HG03565 (cell line): ENCODE measurements around the gene CKMT1A.
"Not testable (repeated sequence)": the region's sequence is repeated elsewhere in the genome, so short reads cannot be mapped to it uniquely, and the experiment has no call there.

Experiments used
- ATAC-seq: cut with Tn5 transposase; IDR thresholded peaks from one replicate; pipeline ENCODE4 v1.9.1; 2021; ENCODE audit warnings: mild to moderate bottlenecking, moderate library complexity; ENCODE audit not compliant: unreplicated experiment

CKMT1A gene

DNA sequence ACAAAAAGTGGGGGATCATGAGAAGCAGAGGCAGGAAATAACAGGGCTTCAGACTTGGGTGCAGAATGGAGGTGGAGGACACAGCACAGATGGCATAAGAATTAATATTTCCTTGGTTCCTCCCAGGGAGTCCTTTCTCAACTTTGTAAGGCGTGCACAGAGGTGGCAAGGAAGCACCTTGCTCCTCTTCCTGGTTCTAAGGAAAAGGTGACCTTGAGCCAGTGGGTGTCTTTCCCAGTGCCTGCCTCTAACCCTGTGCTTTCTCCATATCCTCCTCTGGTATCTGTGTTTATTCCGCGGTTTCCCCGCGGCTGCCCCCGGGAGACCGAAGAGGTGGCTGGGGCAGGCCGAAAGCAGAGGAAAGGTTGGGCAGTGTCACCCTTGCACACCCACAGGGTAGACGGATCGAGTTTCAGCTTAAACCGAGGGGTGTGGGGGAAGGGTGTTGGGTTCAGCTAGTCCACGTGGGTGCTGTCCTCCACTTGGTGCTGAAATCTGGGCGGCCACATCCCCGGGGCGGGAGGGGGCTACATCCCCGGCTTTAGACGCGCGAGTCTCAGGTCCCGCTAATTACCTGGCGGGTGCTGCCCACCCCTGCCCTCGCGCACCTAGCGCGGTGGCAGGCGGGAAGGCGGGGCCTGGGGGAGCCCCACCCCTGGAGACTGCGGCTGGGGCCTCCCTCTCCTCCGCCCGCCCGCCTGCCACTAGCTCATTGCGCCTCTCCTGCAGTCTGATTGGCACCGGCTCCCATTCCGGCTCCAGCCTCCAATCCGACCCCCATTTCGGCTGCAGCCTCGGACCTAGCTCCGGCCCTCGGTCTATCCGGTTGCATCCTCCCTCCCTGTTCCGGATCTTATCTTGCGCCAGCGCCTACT is at the start of gene CKMT1A:
CKMT1A (plus strand) TSS at position 712 of the 875 bp plus-strand sequence. CDS start 192 bp downstream, outside the sequence.
- not testable (repeated sequence) for ATAC-seq

DNA sequence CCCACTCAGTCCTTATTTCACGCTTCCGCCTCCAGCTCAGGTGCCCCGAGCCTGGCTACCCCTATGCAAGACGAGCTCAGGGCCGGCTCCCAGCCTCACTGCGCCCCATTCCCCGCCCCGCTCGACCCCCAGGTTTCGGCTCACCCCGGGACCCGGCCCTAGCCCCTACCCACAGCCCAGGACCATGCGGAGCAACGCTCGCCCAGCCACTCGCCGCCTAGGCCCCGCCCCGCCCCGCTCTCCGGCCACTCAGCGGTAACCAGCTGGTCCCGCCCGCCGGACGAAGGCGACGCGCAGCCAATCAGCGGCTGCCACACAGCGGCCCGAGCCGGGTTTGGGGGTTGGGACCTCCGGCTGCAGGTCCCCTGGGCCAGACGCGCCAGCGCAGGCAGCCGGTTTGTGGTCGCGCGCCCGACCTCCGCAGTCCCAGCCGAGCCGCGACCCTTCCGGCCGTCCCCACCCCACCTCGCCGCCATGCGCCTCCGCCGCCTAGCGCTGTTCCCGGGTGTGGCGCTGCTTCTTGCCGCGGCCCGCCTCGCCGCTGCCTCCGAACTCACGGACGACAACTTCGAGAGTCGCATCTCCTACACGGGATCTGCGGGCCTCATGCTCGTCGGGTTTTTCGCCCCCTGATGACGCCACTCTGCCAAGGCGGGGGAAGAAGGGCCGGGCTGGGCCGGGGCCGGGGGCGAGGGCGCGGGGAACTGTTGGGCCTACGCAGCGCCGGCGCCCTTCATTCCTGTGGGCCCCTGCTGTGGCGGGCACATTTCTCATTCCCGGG is 44.8 kb upstream of the CKMT1A start, which contains the start of gene CATSPER2:
CATSPER2 (minus strand) TSS at position 196 of the 781 bp plus-strand sequence. CDS start 783 bp downstream, outside the sequence.
- ATAC-seq = no peak

DNA sequence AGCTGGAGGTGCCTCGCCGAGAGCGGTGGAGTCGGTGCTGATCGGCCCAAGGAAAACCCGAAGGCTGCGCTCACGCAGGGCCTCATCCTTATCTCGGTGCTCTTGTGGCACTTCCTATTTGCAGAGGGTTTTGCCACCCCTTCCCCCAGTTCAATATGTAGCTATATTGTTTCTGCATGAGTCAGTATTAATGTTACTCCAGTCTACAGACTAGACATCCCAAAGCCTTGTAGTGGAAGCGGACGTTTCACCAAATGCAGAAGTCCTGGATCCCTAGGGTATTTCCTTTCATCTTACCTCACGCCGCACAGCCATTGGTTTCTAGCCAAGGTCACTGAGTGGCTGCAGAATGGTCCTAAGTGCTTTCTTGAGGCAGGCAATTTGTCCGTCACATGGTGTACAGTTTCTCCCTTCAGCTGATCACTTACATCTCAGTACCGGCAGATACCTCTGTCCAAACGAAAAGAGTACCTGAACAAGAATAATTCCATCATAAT is 44.2 kb upstream of the CKMT1A start:
- ATAC-seq = not testable (repeated sequence)

DNA sequence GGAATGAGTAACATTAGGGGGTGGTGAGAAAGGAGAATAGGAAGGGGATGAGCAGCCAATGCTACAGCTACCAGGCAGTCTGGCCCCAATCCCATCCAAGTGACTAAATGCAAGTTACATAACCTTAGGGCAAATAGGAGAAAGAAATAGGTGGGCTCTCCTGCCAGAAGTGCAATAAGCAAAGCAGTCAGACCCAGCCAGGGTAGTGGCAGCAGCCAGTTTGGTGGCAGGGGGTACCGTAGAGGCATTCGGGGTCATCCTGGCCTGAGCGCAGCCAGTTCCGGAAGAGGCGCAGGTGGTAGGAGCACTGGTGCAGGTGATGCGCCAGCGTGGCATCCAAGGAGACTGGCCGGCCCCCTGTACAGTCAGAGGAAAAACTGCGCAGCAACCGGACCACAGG is 33.9 kb upstream of the CKMT1A start:
- ATAC-seq = not testable (repeated sequence)

DNA sequence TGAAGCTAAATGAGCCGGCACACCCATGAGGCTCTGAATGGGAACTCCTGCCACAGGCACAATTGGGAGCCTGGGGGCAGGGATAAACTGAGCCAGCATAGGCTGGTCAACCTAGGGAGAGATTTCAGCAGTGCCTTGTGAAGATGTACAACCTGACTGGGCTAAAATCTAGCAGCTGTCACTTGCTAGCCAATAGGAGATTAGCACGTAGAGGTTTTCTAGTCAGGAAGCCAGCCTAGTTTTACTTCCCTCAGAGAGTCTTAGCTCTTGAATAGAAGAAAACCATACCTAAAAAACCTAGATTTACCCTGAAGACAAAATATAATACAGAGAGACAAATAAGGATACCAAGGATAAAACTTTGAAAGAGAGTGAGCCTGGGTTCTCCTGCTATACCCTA is 31.4 kb upstream of the CKMT1A start:
- not testable (repeated sequence) for ATAC-seq

DNA sequence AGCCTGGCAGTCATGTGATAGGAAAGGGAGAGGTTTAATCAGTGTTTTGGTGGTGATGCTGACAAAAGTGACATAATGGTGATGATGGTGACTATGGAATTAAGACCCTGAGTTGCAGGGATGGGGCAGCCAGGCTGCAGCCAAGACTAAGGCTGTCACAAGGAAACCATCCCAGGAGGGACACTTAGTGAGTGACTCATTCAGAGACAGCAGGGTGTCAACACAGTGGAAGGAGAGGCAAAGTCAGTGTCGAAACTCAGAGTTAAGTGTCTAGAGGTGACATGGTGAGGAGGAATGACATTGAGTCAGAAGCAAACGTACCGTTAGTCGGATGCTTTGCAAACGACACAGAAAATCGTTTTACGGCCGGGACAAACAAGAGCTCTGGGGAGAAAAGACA is 30.3 kb upstream of the CKMT1A start:
- not testable (repeated sequence) for ATAC-seq

DNA sequence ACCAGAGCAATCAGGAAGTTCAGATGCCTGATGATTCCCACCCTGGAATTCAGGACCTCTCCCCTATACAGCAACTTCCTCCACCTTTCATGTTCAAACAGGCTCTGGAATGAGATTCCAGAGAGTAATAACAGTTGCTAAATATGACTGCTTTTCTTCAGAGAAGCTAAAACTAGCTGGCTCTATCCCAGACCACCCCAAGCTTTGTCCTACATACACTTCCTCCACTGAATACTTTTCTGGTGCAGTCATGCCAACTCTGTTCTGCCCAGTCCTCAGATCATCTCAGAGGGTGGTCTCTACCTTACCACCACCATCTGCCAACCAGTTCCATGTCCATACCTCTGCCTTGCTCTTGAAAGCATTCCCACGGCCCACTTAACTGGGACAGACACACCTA is 27.5 kb upstream of the CKMT1A start:
- ATAC-seq = not testable (repeated sequence)

DNA sequence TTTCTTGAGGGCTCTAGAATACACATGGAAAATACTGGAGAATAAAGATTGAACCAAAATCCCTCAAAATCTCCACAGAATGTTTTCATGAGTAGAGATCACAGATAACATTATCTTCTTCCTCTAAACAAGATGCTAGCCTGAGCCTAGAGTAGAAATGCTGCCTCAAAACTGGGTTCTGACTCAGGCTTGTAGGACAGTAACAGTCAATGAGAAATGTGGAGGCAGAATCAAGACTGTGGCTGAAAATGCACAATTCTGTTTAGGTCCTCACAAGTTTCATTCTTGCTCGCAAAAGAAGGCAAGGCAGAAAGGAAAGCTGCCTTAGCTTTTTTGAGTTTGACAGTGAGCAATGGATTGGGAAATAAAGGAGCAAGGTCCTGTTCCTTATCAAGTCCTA is 19.5 kb upstream of the CKMT1A start:
- not testable (repeated sequence) for ATAC-seq

DNA sequence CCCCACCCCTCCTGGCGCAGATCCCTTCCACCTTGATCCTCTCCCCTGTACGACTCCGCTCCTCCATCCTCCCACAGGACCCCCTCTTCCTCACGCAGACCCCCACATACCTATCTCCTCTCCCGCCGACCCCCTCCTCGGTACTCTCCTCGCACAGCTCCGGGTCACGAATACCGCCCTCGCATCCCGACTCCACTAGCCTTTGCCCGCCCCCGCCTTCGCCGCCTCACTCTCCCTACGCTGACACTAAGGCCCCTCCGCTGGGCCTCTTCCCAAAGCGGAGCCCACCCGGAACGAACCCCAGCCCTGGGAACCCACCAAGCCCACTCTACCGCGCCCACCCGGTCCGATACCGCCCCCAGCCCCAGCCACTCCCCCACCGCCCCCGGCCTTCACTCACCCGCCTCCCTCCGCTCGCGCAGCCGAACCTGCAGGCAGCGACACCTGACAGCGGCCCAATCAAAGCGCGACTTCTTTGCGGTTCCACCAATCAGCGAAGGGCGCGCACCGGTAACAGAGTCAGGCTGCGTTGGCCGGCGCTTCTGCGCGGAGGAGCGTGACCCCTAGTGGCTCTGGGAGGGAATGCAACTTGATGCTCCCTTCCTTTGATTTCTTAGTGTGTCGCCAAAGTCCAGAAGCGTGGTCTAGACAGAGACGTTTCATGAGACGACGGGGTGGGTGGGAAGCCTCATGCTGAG is 3.9 kb upstream of the CKMT1A start:
- ATAC-seq = peak; percentile 96

DNA sequence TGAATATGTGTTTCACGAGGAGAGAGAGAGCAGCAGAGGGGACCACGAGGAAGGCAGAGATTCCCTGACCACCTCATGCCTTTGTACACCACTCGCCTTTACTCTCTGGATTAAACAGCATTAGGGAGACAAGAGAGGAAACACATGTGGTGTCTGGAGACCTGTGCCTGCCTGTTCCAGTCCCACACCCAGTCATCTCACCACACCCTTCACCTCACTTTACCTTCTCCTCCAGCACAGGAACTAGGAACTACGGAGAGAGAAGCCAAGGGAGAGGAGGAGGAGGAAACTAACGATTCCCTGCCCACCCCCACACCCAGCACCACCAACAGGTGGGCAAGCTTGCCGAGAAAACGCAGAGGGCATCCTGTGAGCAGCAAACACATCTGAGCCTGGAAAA is 980 bp upstream of the CKMT1A start:
- not testable (repeated sequence) for ATAC-seq

DNA sequence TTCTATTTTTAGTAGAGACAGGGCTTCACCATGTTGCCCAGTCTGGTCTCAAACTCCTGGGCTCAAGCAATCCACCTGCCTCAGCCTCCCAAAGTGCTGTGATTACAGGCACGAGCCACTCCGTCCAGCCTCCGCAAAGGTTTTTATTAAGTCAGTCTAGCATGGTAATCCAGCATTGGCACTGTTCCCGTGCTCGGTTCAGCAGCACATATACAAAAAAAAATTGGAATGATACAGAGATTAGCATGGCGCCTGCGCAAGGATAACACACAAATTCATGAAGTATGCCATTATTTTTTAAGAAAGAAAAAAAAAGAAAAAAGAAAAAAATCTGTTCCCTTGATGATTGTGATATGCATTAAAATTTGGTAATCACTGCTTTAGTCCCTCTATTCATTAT is 8.5 kb downstream of the CKMT1A start:
- no peak for ATAC-seq

DNA sequence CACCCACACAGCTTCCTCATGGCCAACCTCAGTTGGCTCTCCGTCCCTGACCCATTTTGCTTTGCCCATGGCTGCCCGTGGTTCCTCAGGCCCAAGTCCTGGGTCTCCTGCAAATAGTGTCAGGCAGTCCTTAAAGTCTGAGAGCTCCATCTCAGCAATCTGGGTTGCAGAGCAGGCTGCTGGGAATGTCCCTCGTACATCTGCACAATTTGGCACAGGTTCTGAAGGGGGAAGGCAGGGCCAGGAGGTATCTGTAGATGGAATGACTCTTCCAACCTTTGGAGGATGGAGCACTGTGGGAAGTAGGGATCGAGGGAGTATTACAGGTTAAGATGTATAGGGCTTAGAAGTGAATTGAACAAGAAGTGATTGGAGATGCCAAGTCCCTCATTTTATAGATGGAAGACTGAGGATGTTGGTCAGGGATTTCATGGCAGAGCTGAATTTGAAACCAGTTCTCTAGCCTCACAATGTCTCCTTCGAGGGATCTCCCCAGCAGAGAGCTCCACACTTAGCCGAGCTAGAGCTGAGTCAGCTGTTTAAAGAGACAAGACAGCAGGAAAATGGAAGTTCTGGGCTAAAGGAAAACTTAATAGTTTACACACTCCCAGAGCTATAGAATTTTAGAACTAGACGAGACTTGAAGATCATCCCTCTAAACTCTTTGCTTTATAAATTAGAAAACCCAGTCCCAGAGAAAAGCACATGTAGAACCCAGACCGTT is 9.2 kb downstream of the CKMT1A start:
- no peak for ATAC-seq

DNA sequence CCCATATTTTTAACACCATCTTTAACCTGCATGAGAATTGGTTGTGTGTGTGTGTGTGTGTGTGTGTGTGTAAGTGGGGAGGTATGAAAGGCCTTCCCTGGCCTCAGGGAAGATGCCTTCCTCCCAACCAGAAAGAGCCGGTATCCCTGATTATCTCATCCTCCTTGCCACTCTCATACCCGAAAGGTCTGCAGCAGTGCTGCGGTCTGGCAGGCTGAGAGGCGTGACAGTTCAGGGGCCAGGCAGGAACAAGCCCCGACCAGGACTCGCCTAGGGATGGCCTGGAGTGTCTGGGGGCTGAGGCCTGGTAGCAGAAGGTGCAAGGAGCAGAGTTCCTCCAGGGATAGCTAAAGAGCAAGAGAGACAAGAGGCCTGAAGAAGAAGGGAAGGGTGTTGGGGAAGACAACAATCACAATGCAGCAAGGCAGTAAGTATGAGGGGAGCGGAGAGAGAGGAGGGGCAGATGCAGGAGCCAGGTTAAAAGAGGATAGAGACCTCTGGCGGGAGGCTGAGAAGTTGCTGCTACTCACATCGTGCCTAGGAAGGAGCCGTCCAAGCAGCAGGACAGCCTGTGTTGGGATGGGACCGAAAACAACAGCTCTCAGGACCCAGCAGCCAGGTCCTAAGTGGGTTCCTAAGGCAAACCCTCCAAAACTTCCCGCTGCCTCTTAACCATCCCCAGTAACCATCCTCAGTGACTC is 16.9 kb downstream of the CKMT1A start:
- not testable (repeated sequence) for ATAC-seq

DNA sequence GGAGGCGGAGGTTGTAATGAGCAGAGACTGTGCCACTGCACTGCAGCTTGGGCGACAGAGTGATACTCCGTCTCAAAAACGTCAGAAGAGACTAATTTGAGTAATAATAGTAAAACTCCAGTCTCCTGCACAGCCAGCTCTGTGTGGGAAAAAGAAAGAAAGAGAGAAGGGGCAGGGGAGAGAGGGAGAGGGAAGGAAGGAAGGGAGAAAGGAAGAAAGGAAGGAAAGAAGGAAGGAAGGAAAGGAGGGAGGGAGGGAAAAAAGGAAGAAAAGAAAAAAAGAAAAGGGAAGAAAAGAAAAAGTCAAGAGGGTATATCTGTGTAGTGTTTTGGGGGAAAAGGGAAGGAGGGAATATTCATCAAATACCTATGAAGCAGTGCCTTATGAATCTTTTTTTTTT is 29.5 kb downstream of the CKMT1A start:
- no peak for ATAC-seq

DNA sequence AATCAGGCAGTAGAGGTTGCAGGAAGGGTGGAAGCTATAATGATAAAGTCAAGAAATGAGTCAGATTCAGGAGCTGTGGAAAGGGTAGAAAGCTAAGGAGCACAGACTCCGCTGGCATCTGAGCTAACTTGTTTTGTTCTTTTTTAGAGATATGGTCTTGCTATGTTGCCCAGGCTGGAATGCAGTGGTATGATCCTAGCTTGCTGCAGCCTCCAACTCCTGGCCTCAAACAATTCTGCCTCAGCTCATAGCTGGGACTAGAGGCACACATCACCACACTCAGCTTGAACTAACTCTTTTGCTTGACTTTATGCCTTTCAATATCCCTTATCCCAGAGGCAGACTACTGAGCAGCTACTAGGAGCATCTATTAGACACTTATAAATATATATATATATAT is 32.6 kb downstream of the CKMT1A start:
- not testable (repeated sequence) for ATAC-seq

DNA sequence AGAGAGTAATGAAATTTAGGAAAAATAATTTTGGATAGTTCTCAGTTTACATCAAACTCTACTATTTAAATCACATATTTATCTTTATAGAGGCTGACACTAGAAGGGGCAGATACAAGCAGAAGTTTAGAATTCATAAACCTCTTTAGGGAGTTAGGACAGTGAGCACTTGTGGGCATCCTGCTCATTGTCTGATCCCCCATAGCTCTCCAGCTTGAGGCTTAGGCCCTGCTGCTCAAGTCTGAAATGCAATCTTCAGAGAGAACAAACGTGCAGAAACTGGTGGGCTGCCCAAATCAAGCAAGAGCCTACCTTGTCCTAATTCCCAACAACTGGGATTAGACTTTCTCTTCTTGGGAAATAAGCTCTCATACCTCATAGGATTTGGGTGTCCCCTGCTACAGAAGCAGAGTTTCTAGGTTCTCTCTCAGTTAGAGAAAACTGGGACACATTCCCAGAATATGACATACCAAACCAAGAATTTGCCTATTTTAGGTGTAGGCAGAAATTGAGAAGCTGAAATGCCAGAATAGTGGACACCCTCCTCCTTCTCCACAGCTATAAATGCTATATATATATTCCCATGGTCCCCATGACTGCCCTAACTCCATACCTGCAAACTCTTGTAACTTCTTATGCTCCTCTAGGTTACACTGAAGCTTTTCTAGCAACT is 34.5 kb downstream of the CKMT1A start:
- ATAC-seq = not testable (repeated sequence)

DNA sequence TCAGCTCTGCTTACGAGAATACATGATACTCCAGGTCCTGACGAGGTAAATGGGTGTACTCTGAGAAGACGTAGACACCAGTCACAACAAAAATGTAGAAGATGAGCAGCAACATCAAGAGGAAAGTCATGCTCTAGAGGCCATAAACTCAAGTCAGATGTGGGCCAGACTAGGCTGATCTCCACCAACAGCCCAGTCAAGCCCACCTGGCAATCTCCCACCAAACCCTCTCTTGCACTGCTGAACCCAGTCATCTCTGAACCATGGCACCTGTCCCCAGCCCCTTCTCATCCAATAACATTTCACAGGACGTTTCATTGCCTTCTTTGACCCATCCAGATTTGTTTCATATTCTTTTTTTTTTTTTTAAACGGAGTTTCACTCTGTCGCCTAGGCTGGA is 41.8 kb downstream of the CKMT1A start:
- peak; percentile 29 for ATAC-seq

DNA sequence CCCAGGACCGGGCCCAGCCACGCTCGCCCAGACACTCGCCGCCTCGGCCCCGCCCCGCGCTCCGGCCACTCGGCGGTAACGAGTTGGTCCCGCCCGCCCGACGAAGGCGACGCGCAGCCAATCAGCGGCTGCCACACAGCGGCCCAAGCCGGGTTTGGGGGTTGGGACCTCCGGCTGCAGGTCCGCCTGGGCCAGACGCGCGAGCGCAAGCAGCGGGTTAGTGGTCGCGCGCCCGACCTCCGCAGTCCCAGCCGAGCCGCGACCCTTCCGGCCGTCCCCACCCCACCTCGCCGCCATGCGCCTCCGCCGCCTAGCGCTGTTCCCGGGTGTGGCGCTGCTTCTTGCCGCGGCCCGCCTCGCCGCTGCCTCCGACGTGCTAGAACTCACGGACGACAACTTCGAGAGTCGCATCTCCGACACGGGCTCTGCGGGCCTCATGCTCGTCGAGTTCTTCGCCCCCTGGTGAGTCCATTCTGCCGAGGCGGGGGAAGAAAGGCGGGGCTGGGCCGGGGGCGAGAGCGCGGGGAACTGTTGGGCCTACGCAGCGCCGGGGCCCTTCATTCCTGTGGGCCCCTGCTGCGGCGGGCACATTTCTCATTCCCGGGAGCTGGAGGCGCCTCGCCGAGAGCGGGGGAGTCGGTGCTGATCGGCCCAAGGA is 52.7 kb downstream of the CKMT1A start, which contains the start of gene PDIA3:
PDIA3 (plus strand) TSS at position 194 of the 658 bp plus-strand sequence; CDS start at position 296, 102 bp downstream.
- ATAC-seq = peak; percentile 50
